Inferior parietal cortex (tissue), 1 donor: Measurements from ENCODE around the gene LIN52.

Source experiments
- DNase-seq: peaks from one replicate; pipeline ENCODE4 v3.0.0-alpha.2; 2016; ENCODE audit errors: extremely low spot score

The LIN52 gene

DNA sequence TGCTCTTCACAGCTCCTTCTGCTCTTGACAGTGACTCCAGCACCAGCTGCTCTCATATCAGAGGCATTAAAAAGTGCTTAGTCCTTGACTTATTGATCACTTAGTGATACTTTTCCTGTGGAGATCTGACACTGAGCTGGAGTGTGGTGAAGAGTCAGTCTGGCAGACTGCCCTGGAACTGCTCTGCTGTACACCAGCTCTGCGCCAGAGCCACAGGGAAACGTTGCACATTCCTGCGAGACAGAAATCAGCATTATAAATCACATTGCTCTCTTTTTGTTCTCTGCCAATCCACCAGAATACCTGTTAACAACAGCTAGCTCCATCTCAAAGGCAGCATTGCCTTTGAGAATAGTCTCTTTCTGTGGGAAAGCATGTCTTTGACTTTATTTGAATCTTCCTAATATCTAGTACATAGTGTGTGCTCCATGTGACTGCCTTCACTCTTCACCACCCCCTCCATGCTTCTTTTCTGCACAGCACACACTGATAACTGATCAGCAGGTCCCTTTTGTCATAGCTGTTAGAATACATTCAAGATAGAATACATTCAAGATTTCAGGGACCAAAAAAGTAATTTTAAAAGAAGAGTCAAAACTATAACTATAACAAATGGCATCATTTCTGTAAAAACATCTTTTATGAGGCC is 106.3 kb downstream of the LIN52 start:
- no peak for DNase-seq

DNA sequence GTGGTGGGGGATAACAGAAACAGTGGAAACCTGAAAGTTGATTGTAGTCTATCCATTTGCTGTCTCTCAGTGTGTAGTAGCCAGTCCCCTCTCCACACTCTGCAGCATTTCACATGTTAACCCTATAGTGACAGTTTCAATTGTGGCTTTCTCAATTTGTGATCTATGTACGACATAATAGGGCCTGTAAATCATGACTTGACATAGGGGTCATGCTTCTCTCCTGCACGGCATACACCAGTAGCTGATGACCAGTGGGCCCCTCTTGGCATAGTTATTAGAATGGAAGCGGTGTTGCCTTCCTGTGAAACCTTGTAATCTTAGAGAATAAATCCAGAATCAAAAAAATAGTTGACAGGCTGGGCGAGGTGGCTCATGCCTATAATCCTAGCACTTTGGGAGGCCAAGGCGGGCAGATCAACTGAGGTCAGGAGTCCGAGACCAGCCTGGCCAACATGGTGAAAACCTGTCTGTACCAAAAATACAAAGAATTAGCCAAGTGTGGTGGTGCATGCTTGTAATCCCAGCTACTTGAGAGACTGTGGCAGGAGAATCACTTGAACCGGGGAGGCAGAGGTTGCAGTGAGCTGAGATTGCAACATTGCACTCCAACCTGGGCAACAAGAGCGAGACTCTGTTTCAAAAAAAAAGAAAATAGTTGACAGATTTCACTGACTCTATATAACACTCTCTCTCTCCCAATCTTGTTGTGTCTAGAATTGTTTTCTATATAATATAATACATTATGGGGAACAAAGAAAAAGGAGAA is 109.9 kb downstream of the LIN52 start:
- DNase-seq: no peak

- no peak for DNase-seq
These were observed 110.9 kb downstream of the LIN52 start for GRCh38 chr14:74195623-74196022.

GRCh38 chr14:74198441-74199234 is 113.9 kb downstream of the LIN52 start:
- no peak for DNase-seq

GRCh38 chr14:74202113-74202512 is 117.4 kb downstream of the LIN52 start:
- no peak for DNase-seq

- DNase-seq: peak; percentile 9
These were observed 118.9 kb downstream of the LIN52 start for GRCh38 chr14:74203639-74204038.

DNA sequence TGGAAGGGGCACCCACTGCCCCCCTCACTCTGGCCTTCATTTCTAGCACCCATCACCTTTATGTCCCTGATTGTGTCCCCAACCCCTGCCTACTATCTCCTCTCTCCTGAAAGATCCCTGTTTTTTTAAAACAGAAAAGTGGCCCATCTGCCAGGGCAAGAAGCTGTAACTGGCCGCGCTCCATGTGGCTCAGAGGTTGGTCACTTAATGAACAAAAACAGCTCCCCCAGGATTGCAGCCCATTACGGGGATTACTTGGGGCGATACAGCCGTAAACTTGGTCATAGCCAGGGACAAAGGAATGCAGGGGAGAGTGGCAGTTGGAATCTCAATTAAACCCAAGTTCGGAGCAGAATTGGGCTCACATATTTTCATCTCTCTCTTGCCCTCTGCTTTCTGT is 119.7 kb downstream of the LIN52 start:
- DNase-seq: no peak

- DNase-seq: no peak
These were observed 121.1 kb downstream of the LIN52 start for GRCh38 chr14:74205882-74206281.

- no peak for DNase-seq
These were observed 123.2 kb downstream of the LIN52 start for GRCh38 chr14:74207943-74208342.

GRCh38 chr14:74208642-74209041 is 123.9 kb downstream of the LIN52 start:
- DNase-seq: no peak

GRCh38 chr14:74211945-74212580 is 127.3 kb downstream of the LIN52 start:
- no peak for DNase-seq

DNA sequence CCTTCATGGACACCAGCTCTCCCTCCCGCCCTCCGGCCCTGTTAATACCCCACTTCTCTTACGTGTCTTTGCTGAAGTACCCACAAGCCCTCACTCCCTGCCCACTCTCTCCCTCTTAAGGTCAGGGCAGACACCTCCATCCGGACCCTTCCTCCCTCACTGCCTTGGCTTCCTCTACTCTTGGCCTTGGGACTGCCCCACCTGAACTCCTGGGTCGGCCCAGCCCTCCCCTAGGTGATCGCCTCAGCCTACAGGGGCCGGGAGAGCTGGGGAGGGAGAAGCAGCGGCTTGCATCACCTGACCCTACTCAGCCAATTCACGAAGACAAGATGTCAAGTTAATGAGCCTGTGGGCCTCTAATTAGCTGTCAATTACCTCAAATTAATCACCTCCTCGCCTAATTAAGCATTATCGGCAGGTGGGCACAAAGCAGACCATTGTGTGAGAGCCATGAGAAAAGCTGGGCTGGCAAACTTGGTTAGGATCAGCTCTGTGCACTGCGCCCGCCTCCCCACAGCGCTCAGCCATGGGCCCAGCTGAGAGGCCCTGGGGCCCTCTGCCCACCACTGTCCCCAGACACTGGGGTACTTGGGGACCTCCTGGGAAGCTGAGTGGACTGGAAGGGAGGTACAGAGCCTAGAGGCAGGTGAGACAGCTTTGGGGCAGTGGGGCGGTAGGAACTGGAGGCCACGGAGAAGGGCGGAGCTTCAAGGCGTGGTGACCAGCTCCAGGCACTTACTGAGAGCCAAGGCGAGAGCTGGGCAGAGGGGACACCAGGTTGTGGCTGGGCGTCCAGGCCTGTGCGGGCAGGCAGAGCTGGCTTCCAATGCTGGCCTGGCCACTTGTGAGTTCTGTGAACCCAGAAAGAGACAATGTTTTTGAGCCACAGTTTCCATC is 129.4 kb downstream of the LIN52 start:
- DNase-seq: no peak

DNA sequence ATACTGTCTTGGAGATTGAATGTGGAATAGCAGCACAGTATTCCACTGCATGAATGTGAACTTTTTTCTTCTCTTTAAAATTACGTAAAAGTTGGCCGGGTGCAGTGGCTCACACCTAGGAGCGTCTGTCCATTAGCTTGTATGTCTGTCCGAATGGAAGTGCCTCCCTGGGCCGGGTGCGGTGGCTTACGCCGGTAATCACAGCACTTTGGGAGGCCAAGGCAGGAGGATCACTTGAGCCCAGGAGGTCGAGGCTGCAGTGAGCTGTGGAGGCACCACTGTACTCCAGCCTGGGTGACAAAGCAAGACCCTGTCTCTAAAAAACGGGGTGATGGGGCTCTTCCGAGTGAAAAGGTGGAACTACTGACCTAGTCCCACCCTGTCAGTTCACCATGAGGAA is 131.9 kb downstream of the LIN52 start:
- DNase-seq: no peak

DNA sequence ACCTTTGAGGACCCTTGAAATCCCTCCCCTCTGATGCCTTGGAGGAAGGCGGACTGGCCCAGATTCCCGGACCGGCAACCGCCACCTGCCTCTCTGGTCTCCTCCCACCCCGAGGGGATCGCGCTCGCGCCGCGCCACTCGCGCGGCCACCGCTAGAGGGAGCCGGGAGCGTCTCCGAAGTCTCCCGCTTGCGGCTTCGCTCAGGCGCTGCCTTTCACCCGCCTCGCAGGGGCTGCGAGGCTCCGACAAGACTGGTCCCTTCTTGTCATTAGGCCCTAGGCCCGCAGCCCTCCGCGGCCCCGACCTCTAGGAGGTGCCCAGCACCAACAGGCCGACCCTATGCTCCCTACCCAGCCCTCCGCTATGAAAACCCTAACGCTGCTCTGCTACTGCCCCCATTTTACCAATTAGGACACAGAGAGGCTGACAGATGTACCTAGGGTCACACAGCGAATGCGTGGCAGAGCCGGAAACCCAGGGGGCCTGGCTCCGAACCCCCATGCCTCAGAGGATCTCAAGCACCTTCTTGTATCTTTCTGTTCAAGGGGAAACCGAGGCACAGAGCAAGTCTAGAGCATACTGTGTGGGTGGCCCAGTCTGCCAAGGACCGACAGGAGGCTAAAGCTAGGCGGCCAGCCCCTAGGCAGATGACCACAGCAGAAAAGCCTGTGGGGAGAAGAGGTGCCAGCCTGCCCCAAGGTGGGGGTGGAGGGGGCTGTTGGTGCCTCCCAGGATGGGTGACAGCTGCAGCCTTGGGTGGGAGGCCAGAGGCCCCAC is 133.1 kb downstream of the LIN52 start:
- DNase-seq: peak; percentile 61

DNA sequence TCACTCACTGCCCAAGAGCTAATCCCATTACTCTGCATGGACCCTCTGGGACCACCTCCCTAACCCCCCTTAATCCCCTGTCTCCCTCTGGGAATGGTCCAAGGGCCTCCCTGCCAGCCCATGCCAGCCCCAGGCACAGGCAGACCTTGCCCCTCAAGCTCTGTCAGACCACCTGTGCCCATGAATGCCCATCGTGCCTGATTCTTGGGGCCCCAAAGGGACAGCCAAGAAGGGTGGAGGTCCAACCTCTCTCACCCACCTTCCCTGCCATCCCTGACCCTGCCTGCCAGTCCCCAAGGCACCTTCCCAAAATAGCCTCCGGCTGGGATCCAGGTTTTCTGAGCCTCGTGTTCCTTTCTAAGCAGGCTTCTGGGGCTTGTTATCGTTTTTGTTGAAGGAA is 133.7 kb downstream of the LIN52 start:
- DNase-seq: no peak

- DNase-seq: no peak
These were observed 134.8 kb downstream of the LIN52 start for GRCh38 chr14:74219277-74220205.

DNA sequence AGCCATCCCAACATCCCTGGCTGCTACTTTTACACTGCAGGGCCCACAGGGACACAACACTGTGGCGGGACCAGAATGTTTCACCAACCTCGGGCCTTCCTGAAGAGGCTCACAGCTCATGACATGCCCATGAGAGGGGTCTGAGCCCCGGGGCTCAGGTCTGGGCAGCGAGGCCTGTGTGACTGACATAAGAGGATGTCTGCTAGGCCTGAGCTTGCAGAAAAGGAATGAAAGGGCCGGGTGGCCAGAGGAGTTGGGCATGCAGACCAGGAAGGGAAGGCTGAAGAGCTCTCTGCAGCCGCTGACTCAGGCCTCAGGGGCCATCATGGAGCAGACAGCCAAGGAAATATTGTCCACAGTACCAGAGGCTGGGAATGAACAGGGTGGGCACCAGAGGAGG is 136.2 kb downstream of the LIN52 start:
- no peak for DNase-seq

DNA sequence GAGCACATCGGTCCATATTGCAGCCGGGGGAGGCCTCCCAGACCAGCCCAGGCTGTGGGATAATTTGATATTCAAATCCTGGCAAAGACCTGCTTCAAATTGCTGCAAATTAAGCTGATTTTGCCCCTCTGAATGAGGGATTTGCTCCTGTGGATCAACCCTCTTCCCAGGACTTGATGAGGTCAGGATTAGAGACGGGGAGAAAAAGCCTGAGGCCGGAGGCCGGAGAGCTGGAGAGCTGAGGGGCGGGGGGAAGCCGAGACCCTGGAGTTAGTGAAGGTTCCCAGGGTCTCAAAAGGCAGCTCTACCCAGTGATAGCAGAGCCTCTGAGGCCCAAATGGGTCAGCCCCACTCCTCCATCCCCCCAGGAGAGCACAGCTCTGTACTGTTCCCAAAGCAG is 137.0 kb downstream of the LIN52 start:
- DNase-seq: no peak

- no peak for DNase-seq
These were observed 138.3 kb downstream of the LIN52 start for GRCh38 chr14:74223016-74223415.
